HepG2 (cell line): Measurements from ENCODE around the gene MAEA. TPM values are rescaled to one million over a fixed set of nuclear protein-coding genes. Genes with fewer than 3 reads are reported as not detected.

ENCODE experiments used
- AKAP8 ChIP-seq: sonication (generic); formaldehyde crosslinking; IDR thresholded peaks from 2 replicates; pipeline ENCODE4 v1.5.1; 2020; ENCODE audit warnings: mild to moderate bottlenecking, missing genetic modification reagents
- ETV5 ChIP-seq: IDR thresholded peaks from 2 replicates; pipeline ENCODE4 v1.6.1; 2018; ENCODE audit warnings: missing biosample characterization, missing genetic modification reagents, inconsistent platforms, borderline replicate concordance
- KLF15 ChIP-seq: sonication (generic); formaldehyde crosslinking; IDR thresholded peaks from 2 replicates; pipeline ENCODE4 v1.8.1; 2023; ENCODE audit warnings: borderline replicate concordance, mild to moderate bottlenecking, inconsistent platforms, missing genetic modification reagents, mixed read lengths
- MED13 ChIP-seq: sonication (generic); formaldehyde crosslinking; IDR thresholded peaks from 2 replicates; pipeline ENCODE4 v1.5.0; 2020; ENCODE audit warnings: missing genetic modification reagents
- MXD4 ChIP-seq: IDR thresholded peaks from 2 replicates; pipeline ENCODE4 v1.6.1; 2016; ENCODE audit warnings: mild to moderate bottlenecking, missing biosample characterization, missing genetic modification reagents
- PLRG1 ChIP-seq: fragments of 450-650 bp; conservative IDR thresholded peaks from 2 replicates; pipeline ENCODE4 v1.6.1; 2016
- SMAD1 ChIP-seq: sonication (generic); formaldehyde crosslinking; IDR thresholded peaks from 2 replicates; pipeline ENCODE4 v1.4.0; 2020; ENCODE audit warnings: missing genetic modification reagents, low read depth, mild to moderate bottlenecking, borderline replicate concordance
- SRSF1 ChIP-seq: fragments of 200-400 bp; formaldehyde crosslinking; optimal IDR thresholded peaks from 2 replicates; pipeline ENCODE3; 2017; ENCODE audit warnings: mild to moderate bottlenecking, low read depth, low read length, moderate library complexity
- ZBTB8A ChIP-seq: sonication (generic); formaldehyde crosslinking; IDR thresholded peaks from 2 replicates; pipeline ENCODE4 v1.4.0; 2020; ENCODE audit warnings: mild to moderate bottlenecking, low read depth, missing genetic modification reagents, borderline replicate concordance
- ZKSCAN1 ChIP-seq: fragments of 150-350 bp; IDR thresholded peaks from 2 replicates; pipeline ENCODE4 v1.6.1; 2014; ENCODE audit warnings: low read length
- ZMYM4 ChIP-seq: sonication (generic); formaldehyde crosslinking; IDR thresholded peaks from 2 replicates; pipeline ENCODE4 v1.8.1; 2023; ENCODE audit warnings: mild to moderate bottlenecking, missing genetic modification reagents
- ZNF841 ChIP-seq: sonication (generic); formaldehyde crosslinking; IDR thresholded peaks from 2 replicates; pipeline ENCODE4 v1.8.1; 2023; ENCODE audit warnings: missing genetic modification reagents, borderline replicate concordance
- polyA plus RNA-seq, 8 experiments: library from polyadenylated mRNA; depleted of rRNA in 3 of 8; stranded (reverse) in 7 of 8; unstranded in 1 of 8; fragments of >200 nt; fragmentation: Illumina TruSeq in 4 of 8; extraction: Trizol in 4 of 8; gene quantifications; 2 replicates each; pipeline versions ENCODE4 v1.2.1 to v1.2.3, GENCODE V29; 2011 to 2016; ENCODE audit warnings: low read depth in 4 of 8, missing spikeins in 1 of 8, mixed read lengths in 1 of 8; ENCODE audit not compliant: insufficient read depth in 1 of 8
- total RNA-seq, 5 experiments: library from RNA; depleted of rRNA; stranded (reverse); fragments of >200 nt; fragmentation: Illumina TruSeq; extraction: Trizol; gene quantifications; 2 replicates each; pipeline ENCODE4 v1.2.3, GENCODE V29; 2016; ENCODE audit warnings: low read depth in 1 of 5
- TF ChIP-seq, protein P1 (sequence below): sonication (generic); formaldehyde crosslinking; IDR thresholded peaks from 2 replicates; pipeline ENCODE4 v1.9.0; 2021; ENCODE audit warnings: missing genetic modification reagents, borderline replicate concordance
- TF ChIP-seq, protein P2 (sequence below): sonication (generic); formaldehyde crosslinking; conservative IDR thresholded peaks from 2 replicates; pipeline ENCODE4 v1.8.0; 2022; ENCODE audit warnings: mild to moderate bottlenecking, moderate library complexity, missing genetic modification reagents
- TF ChIP-seq, protein P3 (sequence below), 2 experiments: IDR thresholded peaks; 2 replicates each; pipeline ENCODE4 v1.6.1; 2011 to 2012; ENCODE audit warnings: low read length in 2 of 2, borderline replicate concordance in 1 of 2, low read depth in 1 of 2, mild to moderate bottlenecking in 1 of 2, moderate library complexity in 1 of 2
- TF ChIP-seq, protein P4 (sequence below): sonication (generic); formaldehyde crosslinking; IDR thresholded peaks from 2 replicates; pipeline ENCODE4 v1.4.0; 2020; ENCODE audit warnings: missing genetic modification reagents, borderline replicate concordance
- TF ChIP-seq, protein P5 (sequence below): sonication (generic); formaldehyde crosslinking; conservative IDR thresholded peaks from 2 replicates; pipeline ENCODE4 v1.8.0; 2022; ENCODE audit warnings: low read depth, missing genetic modification reagents

MAEA gene
- total and polyA plus RNA-seq, 2 of the 13 experiments (the other 11 are each of a cell fraction or from before 2014, with no cell fraction given) = 52.0 to 57.1 TPM

DNA sequence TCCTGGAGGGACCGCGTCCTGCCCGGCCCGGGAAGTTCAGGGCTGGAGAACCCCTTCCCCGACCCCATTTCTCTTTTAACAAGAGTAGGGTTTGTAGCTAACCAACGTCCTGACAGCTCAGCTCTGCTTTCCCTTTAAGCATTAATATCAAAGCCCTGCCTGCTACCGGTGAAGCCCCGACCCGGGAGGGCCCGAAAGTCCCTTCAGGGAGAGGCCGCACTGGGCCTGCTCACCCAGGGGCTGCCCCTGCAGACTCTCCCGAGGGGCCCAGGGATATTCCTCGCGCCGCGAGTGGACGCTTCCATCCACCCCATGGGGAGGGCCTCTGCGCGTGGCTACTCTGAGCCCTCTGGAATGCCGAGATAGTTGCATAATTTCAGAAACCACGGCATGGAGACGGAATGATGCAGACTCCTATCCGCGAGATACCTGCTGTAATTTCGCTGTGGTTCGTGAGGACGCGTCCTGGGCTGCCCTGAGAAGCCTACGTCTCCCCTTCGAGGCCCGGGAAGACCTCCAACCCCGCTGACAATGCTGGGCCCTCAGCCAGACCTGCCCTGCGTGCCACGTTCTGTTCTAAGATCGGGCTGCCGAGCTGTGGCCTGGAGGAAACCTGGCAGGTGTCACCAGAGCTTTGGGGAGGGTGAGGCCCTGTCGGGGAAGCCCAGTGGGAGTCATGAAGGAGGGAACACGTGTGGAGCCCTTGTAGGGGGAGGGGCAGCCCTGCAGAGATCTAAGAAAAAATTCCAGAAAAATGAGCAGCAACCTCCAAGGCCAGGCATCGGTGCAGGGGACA, 39.8 kb upstream of the MAEA start (continued):
- TF ChIP-seq, protein P1, sequence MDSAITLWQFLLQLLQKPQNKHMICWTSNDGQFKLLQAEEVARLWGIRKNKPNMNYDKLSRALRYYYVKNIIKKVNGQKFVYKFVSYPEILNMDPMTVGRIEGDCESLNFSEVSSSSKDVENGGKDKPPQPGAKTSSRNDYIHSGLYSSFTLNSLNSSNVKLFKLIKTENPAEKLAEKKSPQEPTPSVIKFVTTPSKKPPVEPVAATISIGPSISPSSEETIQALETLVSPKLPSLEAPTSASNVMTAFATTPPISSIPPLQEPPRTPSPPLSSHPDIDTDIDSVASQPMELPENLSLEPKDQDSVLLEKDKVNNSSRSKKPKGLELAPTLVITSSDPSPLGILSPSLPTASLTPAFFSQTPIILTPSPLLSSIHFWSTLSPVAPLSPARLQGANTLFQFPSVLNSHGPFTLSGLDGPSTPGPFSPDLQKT (CRISPR knock-in tag) = no peak
- TF ChIP-seq PLRG1 (no peak), SMAD1 (CRISPR knock-in tag) (no peak), ETV5 (CRISPR knock-in tag) (no peak), ZKSCAN1 (no peak), ZMYM4 (CRISPR knock-in tag) (no peak), MXD4 (CRISPR knock-in tag) (no peak), ZNF841 (CRISPR knock-in tag) (no peak), SRSF1 (no peak), MED13 (no peak), KLF15 (CRISPR knock-in tag) (no peak), AKAP8 (no peak), ZBTB8A (no peak)
- TF ChIP-seq, protein P2, sequence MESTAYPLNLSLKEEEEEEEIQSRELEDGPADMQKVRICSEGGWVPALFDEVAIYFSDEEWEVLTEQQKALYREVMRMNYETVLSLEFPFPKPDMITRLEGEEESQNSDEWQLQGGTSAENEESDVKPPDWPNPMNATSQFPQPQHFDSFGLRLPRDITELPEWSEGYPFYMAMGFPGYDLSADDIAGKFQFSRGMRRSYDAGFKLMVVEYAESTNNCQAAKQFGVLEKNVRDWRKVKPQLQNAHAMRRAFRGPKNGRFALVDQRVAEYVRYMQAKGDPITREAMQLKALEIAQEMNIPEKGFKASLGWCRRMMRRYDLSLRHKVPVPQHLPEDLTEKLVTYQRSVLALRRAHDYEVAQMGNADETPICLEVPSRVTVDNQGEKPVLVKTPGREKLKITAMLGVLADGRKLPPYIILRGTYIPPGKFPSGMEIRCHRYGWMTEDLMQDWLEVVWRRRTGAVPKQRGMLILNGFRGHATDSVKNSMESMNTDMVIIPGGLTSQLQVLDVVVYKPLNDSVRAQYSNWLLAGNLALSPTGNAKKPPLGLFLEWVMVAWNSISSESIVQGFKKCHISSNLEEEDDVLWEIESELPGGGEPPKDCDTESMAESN (CRISPR knock-in tag) = no peak
- TF ChIP-seq, protein P3, sequence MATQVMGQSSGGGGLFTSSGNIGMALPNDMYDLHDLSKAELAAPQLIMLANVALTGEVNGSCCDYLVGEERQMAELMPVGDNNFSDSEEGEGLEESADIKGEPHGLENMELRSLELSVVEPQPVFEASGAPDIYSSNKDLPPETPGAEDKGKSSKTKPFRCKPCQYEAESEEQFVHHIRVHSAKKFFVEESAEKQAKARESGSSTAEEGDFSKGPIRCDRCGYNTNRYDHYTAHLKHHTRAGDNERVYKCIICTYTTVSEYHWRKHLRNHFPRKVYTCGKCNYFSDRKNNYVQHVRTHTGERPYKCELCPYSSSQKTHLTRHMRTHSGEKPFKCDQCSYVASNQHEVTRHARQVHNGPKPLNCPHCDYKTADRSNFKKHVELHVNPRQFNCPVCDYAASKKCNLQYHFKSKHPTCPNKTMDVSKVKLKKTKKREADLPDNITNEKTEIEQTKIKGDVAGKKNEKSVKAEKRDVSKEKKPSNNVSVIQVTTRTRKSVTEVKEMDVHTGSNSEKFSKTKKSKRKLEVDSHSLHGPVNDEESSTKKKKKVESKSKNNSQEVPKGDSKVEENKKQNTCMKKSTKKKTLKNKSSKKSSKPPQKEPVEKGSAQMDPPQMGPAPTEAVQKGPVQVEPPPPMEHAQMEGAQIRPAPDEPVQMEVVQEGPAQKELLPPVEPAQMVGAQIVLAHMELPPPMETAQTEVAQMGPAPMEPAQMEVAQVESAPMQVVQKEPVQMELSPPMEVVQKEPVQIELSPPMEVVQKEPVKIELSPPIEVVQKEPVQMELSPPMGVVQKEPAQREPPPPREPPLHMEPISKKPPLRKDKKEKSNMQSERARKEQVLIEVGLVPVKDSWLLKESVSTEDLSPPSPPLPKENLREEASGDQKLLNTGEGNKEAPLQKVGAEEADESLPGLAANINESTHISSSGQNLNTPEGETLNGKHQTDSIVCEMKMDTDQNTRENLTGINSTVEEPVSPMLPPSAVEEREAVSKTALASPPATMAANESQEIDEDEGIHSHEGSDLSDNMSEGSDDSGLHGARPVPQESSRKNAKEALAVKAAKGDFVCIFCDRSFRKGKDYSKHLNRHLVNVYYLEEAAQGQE (IDR thresholded peaks at IDR 0.05; ENCODE audit: borderline replicate concordance in 1 of 2, low read depth in 1 of 2, low read length in 2 of 2) = 0 out of 4 replicates have a peak, but pooled peaks of 1 of the 2 experiments have one; percentile 8
- TF ChIP-seq, protein P4, sequence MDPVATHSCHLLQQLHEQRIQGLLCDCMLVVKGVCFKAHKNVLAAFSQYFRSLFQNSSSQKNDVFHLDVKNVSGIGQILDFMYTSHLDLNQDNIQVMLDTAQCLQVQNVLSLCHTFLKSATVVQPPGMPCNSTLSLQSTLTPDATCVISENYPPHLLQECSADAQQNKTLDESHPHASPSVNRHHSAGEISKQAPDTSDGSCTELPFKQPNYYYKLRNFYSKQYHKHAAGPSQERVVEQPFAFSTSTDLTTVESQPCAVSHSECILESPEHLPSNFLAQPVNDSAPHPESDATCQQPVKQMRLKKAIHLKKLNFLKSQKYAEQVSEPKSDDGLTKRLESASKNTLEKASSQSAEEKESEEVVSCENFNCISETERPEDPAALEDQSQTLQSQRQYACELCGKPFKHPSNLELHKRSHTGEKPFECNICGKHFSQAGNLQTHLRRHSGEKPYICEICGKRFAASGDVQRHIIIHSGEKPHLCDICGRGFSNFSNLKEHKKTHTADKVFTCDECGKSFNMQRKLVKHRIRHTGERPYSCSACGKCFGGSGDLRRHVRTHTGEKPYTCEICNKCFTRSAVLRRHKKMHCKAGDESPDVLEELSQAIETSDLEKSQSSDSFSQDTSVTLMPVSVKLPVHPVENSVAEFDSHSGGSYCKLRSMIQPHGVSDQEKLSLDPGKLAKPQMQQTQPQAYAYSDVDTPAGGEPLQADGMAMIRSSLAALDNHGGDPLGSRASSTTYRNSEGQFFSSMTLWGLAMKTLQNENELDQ = no peak
- TF ChIP-seq, protein P5, sequence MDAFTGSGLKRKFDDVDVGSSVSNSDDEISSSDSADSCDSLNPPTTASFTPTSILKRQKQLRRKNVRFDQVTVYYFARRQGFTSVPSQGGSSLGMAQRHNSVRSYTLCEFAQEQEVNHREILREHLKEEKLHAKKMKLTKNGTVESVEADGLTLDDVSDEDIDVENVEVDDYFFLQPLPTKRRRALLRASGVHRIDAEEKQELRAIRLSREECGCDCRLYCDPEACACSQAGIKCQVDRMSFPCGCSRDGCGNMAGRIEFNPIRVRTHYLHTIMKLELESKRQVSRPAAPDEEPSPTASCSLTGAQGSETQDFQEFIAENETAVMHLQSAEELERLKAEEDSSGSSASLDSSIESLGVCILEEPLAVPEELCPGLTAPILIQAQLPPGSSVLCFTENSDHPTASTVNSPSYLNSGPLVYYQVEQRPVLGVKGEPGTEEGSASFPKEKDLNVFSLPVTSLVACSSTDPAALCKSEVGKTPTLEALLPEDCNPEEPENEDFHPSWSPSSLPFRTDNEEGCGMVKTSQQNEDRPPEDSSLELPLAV (CRISPR knock-in tag) = 0 out of 2 replicates have a peak, but pooled peaks have one; percentile 66
